Measurements from ENCODE around the gene FGR.

GRCh38 chr1:27605300-27605766 lies 29.7 kb downstream of the FGR start:
- TF ChIP-seq CTCF (IDR thresholded peaks at IDR 0.05) (no peak), POLR2AphosphoS5 (IDR thresholded peaks at IDR 0.05) (no peak), POLR2A (IDR thresholded peaks at IDR 0.05) (no peak)
